ENCODE results near the gene UBE2M. TPM values are rescaled to one million over a fixed set of nuclear protein-coding genes. Genes with fewer than 3 reads are reported as not detected.
A peak's percentile ranks its signal among the peaks of the same experiment; 100 is the strongest.

Gene UBE2M
- total RNA-seq, 4 donors from 2014 or later = 17.2 to 28.5 (median 20.3) TPM

DNA sequence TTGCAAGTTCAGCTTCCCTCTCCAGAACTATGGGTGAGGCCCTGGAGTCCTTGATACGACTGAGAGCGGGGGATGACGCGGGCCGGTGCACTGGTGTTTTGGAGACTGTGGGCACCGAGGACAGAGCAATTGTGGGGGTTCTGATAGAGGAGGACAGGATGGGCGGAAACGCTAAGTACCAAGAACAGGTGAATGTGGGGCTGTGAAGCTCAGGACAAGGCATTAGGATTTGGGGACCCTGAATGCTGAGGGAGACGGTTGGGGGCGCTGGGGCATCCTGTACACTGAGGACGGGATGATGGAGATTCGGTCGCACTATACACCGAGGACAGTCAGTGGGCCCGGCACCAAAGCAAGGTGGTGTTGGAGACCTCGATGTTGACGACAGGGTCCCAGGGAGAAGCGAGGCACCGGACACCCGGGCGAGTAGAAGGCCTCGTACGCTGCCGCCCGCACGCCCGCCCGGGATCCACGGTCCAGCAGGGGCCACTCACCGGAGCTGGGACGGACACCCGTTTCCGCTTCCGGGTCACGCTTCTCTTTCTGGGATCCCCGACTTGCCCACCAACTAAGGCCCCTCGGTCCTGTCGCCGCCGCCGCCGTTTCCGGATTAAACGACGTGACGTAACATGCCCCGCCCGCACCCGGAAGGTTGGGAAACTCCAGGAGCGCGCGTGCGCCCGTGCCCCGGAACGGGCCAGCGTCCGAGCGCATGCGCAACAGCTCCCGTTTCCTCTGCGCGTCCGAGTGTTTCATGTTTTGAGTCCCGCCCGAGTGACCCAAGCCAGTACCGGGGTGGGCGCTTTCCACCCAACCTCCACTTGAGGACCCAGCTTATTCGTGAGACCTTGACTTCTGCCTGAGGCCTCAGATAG, 3.7 kb downstream of the UBE2M start, which contains the start of gene CHMP2A:
Gene CHMP2A (minus strand): TSS at position 612 of the 875 bp plus-strand sequence. CDS start 893 bp downstream, outside the sequence.
- H3K27me3 ChIP-seq = no peaks in the 10 kb centered on the region
- peaks cover 27 to 37% of the 10 kb centered on the region in 2 donors for H3K4me1 ChIP-seq
- WGBS, 2 donors = 1 to 5% methylated on average over 15 to 58 of the region's 69 CpGs
- H3K27ac ChIP-seq = peak within 1 kb of the TSS; percentile 56 to 89 (median 88)
- H3K9me3 ChIP-seq = no peaks in the 10 kb centered on the region
- DNase-seq = peak; percentile 99
- TF ChIP-seq, protein P1, sequence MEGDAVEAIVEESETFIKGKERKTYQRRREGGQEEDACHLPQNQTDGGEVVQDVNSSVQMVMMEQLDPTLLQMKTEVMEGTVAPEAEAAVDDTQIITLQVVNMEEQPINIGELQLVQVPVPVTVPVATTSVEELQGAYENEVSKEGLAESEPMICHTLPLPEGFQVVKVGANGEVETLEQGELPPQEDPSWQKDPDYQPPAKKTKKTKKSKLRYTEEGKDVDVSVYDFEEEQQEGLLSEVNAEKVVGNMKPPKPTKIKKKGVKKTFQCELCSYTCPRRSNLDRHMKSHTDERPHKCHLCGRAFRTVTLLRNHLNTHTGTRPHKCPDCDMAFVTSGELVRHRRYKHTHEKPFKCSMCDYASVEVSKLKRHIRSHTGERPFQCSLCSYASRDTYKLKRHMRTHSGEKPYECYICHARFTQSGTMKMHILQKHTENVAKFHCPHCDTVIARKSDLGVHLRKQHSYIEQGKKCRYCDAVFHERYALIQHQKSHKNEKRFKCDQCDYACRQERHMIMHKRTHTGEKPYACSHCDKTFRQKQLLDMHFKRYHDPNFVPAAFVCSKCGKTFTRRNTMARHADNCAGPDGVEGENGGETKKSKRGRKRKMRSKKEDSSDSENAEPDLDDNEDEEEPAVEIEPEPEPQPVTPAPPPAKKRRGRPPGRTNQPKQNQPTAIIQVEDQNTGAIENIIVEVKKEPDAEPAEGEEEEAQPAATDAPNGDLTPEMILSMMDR (IDR thresholded peaks at IDR 0.05) = peak in 1 of 6 experiments; percentile 20
- TF ChIP-seq POLR2A (IDR thresholded peaks at IDR 0.05) = peak in 1 of 2 donors; percentile 72
- peak within 1 kb of the TSS; percentile 60 to 92 (median 72) for H3K4me3 ChIP-seq (replicated peaks in 1 of 3)
- peaks cover 38 to 47% of the 10 kb centered on the region in 2 donors for H3K36me3 ChIP-seq
- intact Hi-C loops (cut with DNase I) = no loop called here

DNA sequence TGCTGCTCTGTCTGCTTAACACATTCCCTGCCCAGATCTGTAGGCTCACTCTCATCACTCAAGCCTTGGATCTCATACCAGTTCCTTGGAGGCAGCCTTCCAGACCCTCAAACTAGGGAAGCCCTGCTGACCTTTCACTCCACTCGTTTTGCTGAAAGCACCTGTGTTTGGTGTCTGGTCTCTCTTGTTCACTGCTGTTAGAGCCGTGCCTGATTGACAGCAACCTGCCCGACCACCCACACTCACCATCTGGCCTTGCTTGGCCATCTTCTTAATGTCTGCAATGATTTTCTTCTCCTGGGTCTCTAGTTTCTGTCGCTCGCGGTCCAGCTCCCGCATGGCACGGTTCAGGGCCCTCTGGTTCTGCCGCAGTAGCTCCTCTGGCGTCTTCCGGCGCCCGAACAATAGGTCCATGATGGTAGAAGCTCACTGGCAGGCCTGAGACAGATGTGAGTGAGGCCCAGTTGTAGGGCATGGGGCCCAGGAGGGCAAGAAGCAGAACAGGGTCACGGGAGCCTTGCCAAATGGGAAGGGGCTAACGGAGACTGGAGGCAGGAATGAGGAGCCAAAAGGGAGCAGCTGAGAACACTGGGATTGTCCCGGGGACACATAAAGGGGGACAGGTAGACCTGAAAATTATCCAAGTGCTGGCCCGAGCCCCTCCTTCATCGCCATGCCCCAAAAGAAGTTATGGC, 4.5 kb downstream of the UBE2M start:
- Histone ChIP-seq H3K4me1 (peaks cover 26 to 35% of the 10 kb centered on the region in 2 donors), H3K36me3 (peaks cover 46 to 55% of the 10 kb centered on the region in 2 donors), H3K9me3 (no peaks in the 10 kb centered on the region), H3K27me3 (no peaks in the 10 kb centered on the region), H3K27ac (peak overlapping the region; percentile 56 to 89 (median 88)), H3K4me3 (replicated peaks in 1 of 3) (peak overlapping the region; percentile 60 to 92 (median 72))
- TF ChIP-seq POLR2A (IDR thresholded peaks at IDR 0.05) = no peak
- TF ChIP-seq, protein P1 (IDR thresholded peaks at IDR 0.05) = no peak
- intact Hi-C loops (cut with DNase I) = no loop called here
- DNase-seq = no peak
- WGBS, 2 donors = 43 to 47% methylated on average over 18 of the region's 18 CpGs

DNA sequence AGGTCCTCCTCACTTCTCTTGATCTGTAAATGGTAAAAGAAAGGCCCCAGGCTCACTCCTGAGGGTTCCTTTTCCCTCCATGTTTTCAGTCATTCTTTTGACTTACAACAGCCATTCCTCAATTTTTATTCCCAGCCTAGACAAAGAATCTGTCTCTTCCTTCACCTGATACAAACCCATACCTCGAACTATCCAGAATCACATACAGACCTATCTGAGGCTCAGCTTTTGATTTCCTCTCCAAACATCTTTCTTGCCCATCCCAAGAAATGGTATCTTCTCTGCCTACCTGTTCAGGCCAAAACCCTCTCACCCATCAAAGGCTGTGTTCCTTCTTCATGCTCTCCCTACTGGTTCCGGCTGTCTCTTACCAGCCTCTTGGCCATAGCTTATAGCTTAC, 5.8 kb downstream of the UBE2M start:
- intact Hi-C loops (cut with DNase I) = no loop called here
- TF ChIP-seq POLR2A (IDR thresholded peaks at IDR 0.05) = no peak
- TF ChIP-seq, protein P1 (IDR thresholded peaks at IDR 0.05) = no peak
- Histone ChIP-seq H3K9me3 (no peaks in the 10 kb centered on the region), H3K4me1 (peaks cover 24 to 34% of the 10 kb centered on the region in 2 donors), H3K36me3 (peaks cover 59 to 68% of the 10 kb centered on the region in 2 donors), H3K27me3 (no peaks in the 10 kb centered on the region), H3K4me3 (replicated peaks in 1 of 3) (no peak overlapping the region), H3K27ac (no peak overlapping the region)
- no peak for DNase-seq
- 92 to 93% methylated on average over 2 of the region's 2 CpGs for WGBS, 2 donors

DNA sequence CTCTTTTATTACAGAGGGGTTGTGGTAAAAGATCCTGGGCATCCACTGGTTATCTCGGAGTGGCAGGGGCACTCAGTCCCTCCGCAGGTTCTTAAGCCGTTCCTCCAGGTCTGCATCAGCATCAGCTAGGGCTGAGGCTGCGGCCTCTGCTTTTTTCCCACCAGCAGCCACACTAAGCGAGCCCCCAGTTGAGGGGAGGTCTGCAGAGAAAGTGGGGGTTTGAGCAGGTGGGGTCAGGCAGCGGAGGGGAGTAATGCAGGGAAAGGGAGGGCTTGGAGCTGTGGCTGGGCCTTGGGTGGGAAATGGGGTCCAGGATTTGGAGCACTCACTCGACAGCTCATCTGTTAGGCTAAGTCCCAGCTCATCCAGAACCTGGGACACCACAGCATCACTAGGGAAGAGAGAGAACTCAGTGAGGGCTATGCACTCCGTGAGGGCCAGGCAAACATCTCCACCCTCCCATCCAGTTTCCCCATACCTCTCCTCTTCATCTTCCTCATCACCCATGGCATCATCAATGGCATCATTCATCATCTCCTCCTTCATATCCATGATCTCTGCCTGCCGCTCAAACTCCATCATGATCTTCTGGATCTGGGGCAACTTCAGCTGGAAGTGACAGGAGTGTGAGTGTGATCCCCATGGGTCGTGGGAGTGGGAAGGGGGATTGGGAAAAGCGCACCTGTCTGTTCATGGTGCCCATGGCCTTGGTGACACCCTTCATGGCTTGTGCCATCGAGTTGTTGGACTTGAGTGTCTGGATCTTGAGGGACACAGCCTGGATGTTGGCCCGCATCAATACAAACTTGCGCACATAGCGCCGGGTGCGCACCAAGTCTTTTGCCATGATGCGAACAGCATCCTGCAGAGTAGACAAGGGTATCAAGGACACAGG, 6.6 kb downstream of the UBE2M start:
- Histone ChIP-seq H3K27me3 (no peaks in the 10 kb centered on the region), H3K4me3 (replicated peaks in 1 of 3) (no peak overlapping the region), H3K4me1 (peaks cover 16 to 28% of the 10 kb centered on the region in 2 donors), H3K36me3 (peaks cover 66 to 72% of the 10 kb centered on the region in 2 donors), H3K9me3 (no peaks in the 10 kb centered on the region), H3K27ac (no peak overlapping the region)
- TF ChIP-seq, protein P1 (IDR thresholded peaks at IDR 0.05) = no peak
- no peak for TF ChIP-seq POLR2A (IDR thresholded peaks at IDR 0.05)
- intact Hi-C loops (cut with DNase I) = no loop called here
- 93 to 95% methylated on average over 17 to 18 of the region's 18 CpGs for WGBS, 2 donors
- no peak for DNase-seq

All from thyroid gland (tissue), 4 donors.